DMS153 treated with DMSO at 0.1 percent for 48 hours (cell line): ENCODE results near the gene COTL1.

Experiments used
- DNase-seq: peaks from one replicate; lab custom pipeline; 2025; ENCODE audit not compliant: unreplicated experiment; lab: John Stamatoyannopoulos, UW

COTL1 gene

GRCh38 chr16:84597931-84598351, 19.9 kb downstream of the COTL1 start:
- DNase-seq: no peak

GRCh38 chr16:84597528-84597896, 20.4 kb downstream of the COTL1 start:
- DNase-seq: no peak

- no peak for DNase-seq
Measured at GRCh38 chr16:84596801-84597527, 20.9 kb downstream of the COTL1 start.

- DNase-seq: no peak
Measured at GRCh38 chr16:84596161-84596560, 21.7 kb downstream of the COTL1 start.

- DNase-seq: no peak
Measured at GRCh38 chr16:84595052-84595481, 22.8 kb downstream of the COTL1 start.

- DNase-seq: no peak
Measured at GRCh38 chr16:84594725-84595038, 23.2 kb downstream of the COTL1 start.

GRCh38 chr16:84593825-84594724, 23.8 kb downstream of the COTL1 start:
- no peak for DNase-seq

- no peak for DNase-seq
Measured at GRCh38 chr16:84592718-84593117, 25.2 kb downstream of the COTL1 start.

GRCh38 chr16:84589975-84590719, 27.7 kb downstream of the COTL1 start:
- no peak for DNase-seq

GRCh38 chr16:84588991-84589390, 28.9 kb downstream of the COTL1 start:
- no peak for DNase-seq

- no peak for DNase-seq
Measured at GRCh38 chr16:84585886-84586285, 32.0 kb downstream of the COTL1 start.

- no peak for DNase-seq
Measured at GRCh38 chr16:84585467-84585866, 32.4 kb downstream of the COTL1 start.

- DNase-seq: no peak
Measured at GRCh38 chr16:84584678-84585077, 33.2 kb downstream of the COTL1 start.

GRCh38 chr16:84583995-84584394, 33.9 kb downstream of the COTL1 start:
- no peak for DNase-seq

GRCh38 chr16:84582958-84583516, 34.8 kb downstream of the COTL1 start:
- DNase-seq: no peak

- no peak for DNase-seq
Measured at GRCh38 chr16:84581158-84581557, 36.7 kb downstream of the COTL1 start.

- DNase-seq: no peak
Measured at GRCh38 chr16:84579936-84580335, 37.9 kb downstream of the COTL1 start.

- no peak for DNase-seq
Measured at GRCh38 chr16:84578538-84579126, 39.2 kb downstream of the COTL1 start.

- DNase-seq: no peak
Measured at GRCh38 chr16:84577034-84577803, 40.7 kb downstream of the COTL1 start.

- no peak for DNase-seq
Measured at GRCh38 chr16:84575914-84576313, 42.0 kb downstream of the COTL1 start.
